Measurements from ENCODE around the gene ARL6.
"Not testable (repeated sequence)": the region's sequence is repeated elsewhere in the genome, so short reads cannot be mapped to it uniquely, and the experiment has no call there.

GRCh38 chr3:97833184-97833583 is 68.6 kb downstream of the ARL6 start:
- TF ChIP-seq TCF7L2 (IDR thresholded peaks at IDR 0.05; ENCODE audit: borderline replicate concordance, low read depth, low read length); SP2 (tag by site-specific recombination; IDR thresholded peaks at IDR 0.05); MEIS1 (CRISPR knock-in tag; IDR thresholded peaks at IDR 0.05; ENCODE audit: borderline replicate concordance); ZFP3 (tag by site-specific recombination; IDR thresholded peaks at IDR 0.05; ENCODE audit: low read depth): not testable (repeated sequence)

All from HEK293 (cell line).